ENCODE results near the gene L3MBTL3.

The L3MBTL3 gene

GRCh38 chr6:130188207-130188899, 170.0 kb downstream of the L3MBTL3 start:
- DNase-seq: no peak

GRCh38 chr6:130189531-130190397, 171.4 kb downstream of the L3MBTL3 start:
- no peak for DNase-seq

All from effector CD4-positive, alpha-beta T cell (primary cell).